Cardiac muscle cell (in vitro differentiated cells and primary cell): Measurements from ENCODE around the gene NEK7. TPM values are rescaled to one million over a fixed set of nuclear protein-coding genes. Genes with fewer than 3 reads are reported as not detected.

Source experiments
- DNase-seq, 2 donors: peaks; one replicate each; pipeline versions ENCODE4 v3.0.0 to v3.0.0-alpha.2; 2010 to 2017; ENCODE audit warnings: low read depth in 1 of 2, low spot score in 1 of 2
- H3K27ac ChIP-seq: fragments of 200-600 bp; sonication (generic); 2 replicates; pipeline ENCODE4 v1.5.1; 2016
- H3K27me3 ChIP-seq: fragments of 200-600 bp; sonication (generic); 2 replicates; pipeline ENCODE4 v1.6.0; 2016; ENCODE audit warnings: control low read depth
- H3K36me3 ChIP-seq: fragments of 200-600 bp; sonication (generic); 2 replicates; pipeline ENCODE4 v1.5.1; 2016; ENCODE audit warnings: control low read depth
- H3K4me1 ChIP-seq: fragments of 200-600 bp; sonication (generic); 2 replicates; pipeline ENCODE4 v1.8.1; 2017; ENCODE audit warnings: low read depth, mild to moderate bottlenecking, mixed run types
- H3K4me3 ChIP-seq: fragments of 200-600 bp; sonication (generic); 2 replicates; pipeline ENCODE4 v1.5.1; 2016; ENCODE audit warnings: mild to moderate bottlenecking
- H3K9me3 ChIP-seq: fragments of 200-600 bp; sonication (generic); 2 replicates; pipeline ENCODE4 v1.5.1; 2017; ENCODE audit warnings: low read depth, mild to moderate bottlenecking, control low read depth
- polyA plus RNA-seq: library from polyadenylated mRNA; unstranded; fragments of >200 nt; fragmentation: Nextera tagmentation; extraction: Ambion mirVana; gene quantifications from 2 replicates; pipeline ENCODE4 v1.2.1, GENCODE V29; 2016
- total RNA-seq: library from RNA; depleted of rRNA; stranded (reverse); fragments of >200 nt; gene quantifications from 2 replicates; pipeline ENCODE4 v1.2.3, GENCODE V29; 2016
- TF ChIP-seq, protein P1 (sequence below): IDR thresholded peaks from 2 replicates; pipeline ENCODE4 v1.5.1; 2012; ENCODE audit warnings: low read depth, mild to moderate bottlenecking, low read length

Gene NEK7
- total and polyA plus RNA-seq, 2 experiments from 2014 or later, result 46.1 to 63.1 TPM

DNA sequence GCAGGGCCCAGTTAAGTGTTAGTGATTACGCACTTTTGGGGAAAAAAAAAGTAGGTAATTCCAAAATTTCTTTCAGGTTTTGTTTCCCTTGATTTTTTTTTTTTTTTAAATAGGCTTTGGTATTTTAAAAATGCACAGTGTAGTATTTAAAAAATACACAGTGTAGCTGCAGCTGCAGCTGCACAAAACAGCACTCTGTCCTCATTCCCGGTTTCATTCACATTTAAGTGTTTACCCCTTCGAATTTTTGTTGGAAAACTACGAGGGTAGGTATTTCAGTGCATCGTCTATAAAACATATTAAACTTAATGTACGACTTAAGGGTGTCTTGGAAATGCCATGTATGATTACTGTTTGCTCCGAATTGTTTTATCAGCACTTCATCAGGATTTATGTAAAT lies 3.4 kb downstream of the NEK7 start:
- H3K27ac ChIP-seq, result peak overlapping the region; percentile 96
- H3K4me3 ChIP-seq, result peak overlapping the region; percentile 99
- no peak for DNase-seq

DNA sequence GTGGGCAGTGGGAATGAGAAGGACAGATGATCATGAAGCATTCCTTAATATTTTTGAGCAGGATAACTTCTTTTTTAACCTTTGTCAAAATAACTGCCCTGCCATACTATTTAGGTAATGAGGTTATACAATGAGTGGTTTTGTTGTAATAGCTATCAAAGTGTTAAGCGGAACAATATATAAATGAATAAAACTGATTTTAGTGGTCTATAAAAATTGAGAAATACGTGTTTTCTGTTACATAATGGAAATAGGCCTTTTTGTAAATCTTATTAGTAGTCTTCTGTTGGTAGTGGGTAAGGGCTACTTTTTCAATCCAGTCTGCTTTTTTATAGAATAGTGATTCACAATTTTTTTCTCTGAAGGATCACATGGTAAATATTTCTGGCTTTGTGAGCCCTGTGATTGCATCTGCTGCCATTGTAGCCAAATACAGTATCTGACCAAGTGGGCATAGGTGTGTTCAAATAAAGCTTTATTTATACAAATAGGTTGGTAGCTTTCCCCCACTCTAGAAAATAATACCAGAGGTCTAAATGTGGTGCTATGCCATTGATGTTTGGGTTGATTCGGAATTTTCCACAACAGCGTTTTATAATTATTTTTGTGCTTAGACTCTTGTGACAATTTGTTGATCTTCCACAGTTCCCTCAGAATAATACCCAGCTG lies 4.3 kb downstream of the NEK7 start:
- H3K27me3 ChIP-seq, result no peaks in the 10 kb centered on the region
- peak overlapping the region; percentile 88 for H3K27ac ChIP-seq
- no peaks in the 10 kb centered on the region for H3K9me3 ChIP-seq
- H3K4me1 ChIP-seq, result peaks cover 37% of the 10 kb centered on the region
- TF ChIP-seq, protein P1, sequence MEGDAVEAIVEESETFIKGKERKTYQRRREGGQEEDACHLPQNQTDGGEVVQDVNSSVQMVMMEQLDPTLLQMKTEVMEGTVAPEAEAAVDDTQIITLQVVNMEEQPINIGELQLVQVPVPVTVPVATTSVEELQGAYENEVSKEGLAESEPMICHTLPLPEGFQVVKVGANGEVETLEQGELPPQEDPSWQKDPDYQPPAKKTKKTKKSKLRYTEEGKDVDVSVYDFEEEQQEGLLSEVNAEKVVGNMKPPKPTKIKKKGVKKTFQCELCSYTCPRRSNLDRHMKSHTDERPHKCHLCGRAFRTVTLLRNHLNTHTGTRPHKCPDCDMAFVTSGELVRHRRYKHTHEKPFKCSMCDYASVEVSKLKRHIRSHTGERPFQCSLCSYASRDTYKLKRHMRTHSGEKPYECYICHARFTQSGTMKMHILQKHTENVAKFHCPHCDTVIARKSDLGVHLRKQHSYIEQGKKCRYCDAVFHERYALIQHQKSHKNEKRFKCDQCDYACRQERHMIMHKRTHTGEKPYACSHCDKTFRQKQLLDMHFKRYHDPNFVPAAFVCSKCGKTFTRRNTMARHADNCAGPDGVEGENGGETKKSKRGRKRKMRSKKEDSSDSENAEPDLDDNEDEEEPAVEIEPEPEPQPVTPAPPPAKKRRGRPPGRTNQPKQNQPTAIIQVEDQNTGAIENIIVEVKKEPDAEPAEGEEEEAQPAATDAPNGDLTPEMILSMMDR, result no peak
- H3K36me3 ChIP-seq, result no peaks in the 10 kb centered on the region
- H3K4me3 ChIP-seq, result no peak overlapping the region
- DNase-seq, result no peak

More for the DNA sequence above, 3.4 kb downstream of the NEK7 start:
- H3K4me1 ChIP-seq, result peaks cover 33% of the 10 kb centered on the region
- H3K27me3 ChIP-seq, result no peaks in the 10 kb centered on the region
- H3K9me3 ChIP-seq, result no peaks in the 10 kb centered on the region
- TF ChIP-seq, protein P1, result no peak
- no peaks in the 10 kb centered on the region for H3K36me3 ChIP-seq

DNA sequence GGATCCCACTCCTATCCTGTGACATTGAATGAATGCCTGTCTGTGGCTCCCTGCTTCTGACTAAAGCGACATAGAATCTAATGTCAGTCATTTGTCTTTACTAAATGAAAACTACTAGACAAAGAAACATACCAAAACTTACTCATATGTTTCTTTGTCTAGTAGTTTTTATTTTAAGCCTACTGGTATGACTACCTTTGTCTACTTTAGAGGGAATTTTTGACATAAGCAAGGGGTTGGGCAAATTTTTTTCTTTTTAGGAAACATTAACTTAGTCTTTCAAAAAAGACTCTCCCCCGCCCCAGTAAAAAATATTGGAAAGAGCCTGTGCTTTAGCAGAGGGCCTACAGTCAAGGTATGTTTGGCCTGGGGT lies 4.9 kb downstream of the NEK7 start:
- H3K36me3 ChIP-seq, result no peaks in the 10 kb centered on the region
- peak overlapping the region; percentile 88 for H3K27ac ChIP-seq
- TF ChIP-seq, protein P1, result no peak
- H3K9me3 ChIP-seq, result no peaks in the 10 kb centered on the region
- no peaks in the 10 kb centered on the region for H3K27me3 ChIP-seq
- no peak overlapping the region for H3K4me3 ChIP-seq
- no peak for DNase-seq
- H3K4me1 ChIP-seq, result peaks cover 39% of the 10 kb centered on the region

DNA sequence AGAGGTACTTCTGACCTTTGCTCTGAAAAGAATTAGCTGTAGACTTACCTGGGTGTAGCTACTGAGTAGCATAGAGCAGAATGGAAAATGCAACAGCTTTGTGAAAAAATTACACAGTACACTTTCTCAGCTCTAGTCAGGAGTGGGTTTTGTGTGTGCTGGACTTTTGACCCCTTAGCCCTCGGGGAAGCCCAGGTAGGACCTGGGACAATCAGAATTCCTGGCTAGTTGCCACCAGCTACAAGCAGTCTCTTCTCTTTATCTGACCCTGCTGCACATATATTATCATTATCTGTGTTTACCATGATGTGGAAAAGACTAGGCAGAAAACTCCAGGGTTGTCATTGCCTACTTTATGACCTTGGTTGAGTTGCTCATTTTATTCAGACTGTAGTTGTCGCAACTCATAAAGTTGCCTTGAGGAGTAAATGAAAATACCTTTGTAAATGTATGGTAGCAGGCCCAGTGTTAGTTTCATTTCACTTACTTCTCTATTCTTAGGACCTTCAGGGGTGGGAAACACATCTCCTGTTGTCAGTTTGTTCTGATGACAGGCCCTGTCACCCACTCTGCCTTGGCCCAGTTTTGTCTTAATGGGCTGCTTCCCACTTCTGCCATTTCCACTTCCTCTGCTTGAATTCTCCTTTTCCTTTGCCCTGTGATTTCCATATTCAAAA lies 5.4 kb downstream of the NEK7 start:
- no peaks in the 10 kb centered on the region for H3K36me3 ChIP-seq
- no peaks in the 10 kb centered on the region for H3K27me3 ChIP-seq
- peak overlapping the region; percentile 5 for H3K4me3 ChIP-seq
- H3K9me3 ChIP-seq, result no peaks in the 10 kb centered on the region
- DNase-seq, result no peak
- peaks cover 43% of the 10 kb centered on the region for H3K4me1 ChIP-seq
- TF ChIP-seq, protein P1, result no peak
- H3K27ac ChIP-seq, result peak overlapping the region; percentile 88

DNA sequence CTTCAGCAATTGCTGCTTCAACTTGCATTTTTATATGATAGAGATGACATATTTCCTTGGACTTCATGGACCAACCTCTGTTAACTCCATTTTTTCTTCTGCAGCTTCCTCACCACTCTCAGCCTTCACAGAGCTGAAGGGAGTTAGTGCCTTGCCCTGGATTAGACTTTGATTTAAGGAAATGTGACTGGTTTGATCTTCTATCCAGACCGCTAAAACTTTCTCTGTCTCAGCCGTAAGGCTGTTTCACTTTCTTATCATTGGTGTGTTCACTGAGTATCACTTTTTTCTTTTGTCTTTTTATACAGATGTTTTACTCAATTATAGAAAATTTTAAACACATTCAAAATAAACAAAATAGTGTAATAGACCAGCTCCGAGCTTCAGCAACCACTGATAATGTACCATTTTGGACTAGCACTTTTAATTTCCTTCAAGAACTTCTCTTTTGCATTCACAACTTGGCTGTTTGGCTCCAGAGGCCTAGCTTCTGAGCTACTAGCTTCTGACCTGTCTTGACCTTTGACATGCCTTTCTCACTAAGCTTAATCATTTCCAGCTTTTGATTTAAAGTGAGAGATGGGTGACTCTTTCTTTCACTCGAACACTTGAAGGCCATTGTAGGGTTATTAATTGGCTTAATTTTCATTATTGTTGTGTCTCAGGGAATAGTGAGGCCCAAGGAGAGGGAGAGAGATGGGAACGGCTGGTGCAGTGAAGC lies 9.3 kb downstream of the NEK7 start:
- no peaks in the 10 kb centered on the region for H3K27me3 ChIP-seq
- no peak overlapping the region for H3K4me3 ChIP-seq
- H3K36me3 ChIP-seq, result no peaks in the 10 kb centered on the region
- peaks cover 63% of the 10 kb centered on the region for H3K4me1 ChIP-seq
- TF ChIP-seq, protein P1, result no peak
- H3K27ac ChIP-seq, result no peak overlapping the region
- DNase-seq, result no peak
- no peaks in the 10 kb centered on the region for H3K9me3 ChIP-seq
